ENCODE measurements around the gene ZBTB24. TPM values are rescaled to one million over a fixed set of nuclear protein-coding genes. Genes with fewer than 3 reads are reported as not detected.

The ZBTB24 gene
- total RNA-seq, 2 experiments from 2014 or later, result 17.8 to 18.5 TPM

- ChIA-PET POLR2A (no interaction called here), CTCF (interaction anchor here (0.6 kb wide), 1 partner anchor 17 kb away, joined by 4 read pairs; no protein-coding TSS in a partner anchor)
Measured at GRCh38 chr6:109503327-109504224, 20.6 kb upstream of the ZBTB24 start.

DNA sequence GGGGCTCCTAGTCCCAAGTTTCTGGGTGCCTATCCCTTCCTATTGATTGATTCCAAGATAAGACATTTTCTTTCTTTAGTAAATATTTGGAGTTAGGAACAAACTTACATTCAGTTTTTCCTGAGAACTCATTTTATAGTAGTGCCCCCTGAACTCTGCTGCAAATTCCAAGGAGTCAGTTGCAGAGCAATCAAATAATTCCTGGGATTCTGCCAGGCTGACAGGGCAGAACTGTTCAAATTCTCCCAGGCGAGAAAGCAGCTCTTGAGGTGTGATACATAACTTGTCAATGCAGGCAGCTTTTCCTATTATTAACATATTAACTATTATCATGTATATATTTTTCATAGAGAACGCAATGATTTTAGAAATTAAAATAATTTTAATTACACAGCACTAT is 15.9 kb upstream of the ZBTB24 start:
- POLR2A ChIA-PET, result no interaction called here
- CTCF ChIA-PET, result no interaction called here

GRCh38 chr6:109498052-109498451 is 15.0 kb upstream of the ZBTB24 start:
- ChIA-PET POLR2A (no interaction called here), CTCF (no interaction called here)

- POLR2A ChIA-PET, result no interaction called here
- CTCF ChIA-PET, result no interaction called here
Measured at GRCh38 chr6:109496036-109496772, 13.2 kb upstream of the ZBTB24 start.

GRCh38 chr6:109493865-109494264 is 10.8 kb upstream of the ZBTB24 start:
- ChIA-PET CTCF (no interaction called here), POLR2A (no interaction called here)

GRCh38 chr6:109491207-109491938 is 8.4 kb upstream of the ZBTB24 start:
- CTCF ChIA-PET, result interaction anchor here (0.7 to 0.9 kb wide), 2 partner anchors 547 to 563 kb away, joined by 3 to 5 read pairs; no protein-coding TSS in a partner anchor
- POLR2A ChIA-PET, result interaction anchor here (0.6 to 1.1 kb wide), 4 partner anchors 9 to 50 kb away, joined by 3 to 4 read pairs (median 4); no protein-coding TSS in a partner anchor

DNA sequence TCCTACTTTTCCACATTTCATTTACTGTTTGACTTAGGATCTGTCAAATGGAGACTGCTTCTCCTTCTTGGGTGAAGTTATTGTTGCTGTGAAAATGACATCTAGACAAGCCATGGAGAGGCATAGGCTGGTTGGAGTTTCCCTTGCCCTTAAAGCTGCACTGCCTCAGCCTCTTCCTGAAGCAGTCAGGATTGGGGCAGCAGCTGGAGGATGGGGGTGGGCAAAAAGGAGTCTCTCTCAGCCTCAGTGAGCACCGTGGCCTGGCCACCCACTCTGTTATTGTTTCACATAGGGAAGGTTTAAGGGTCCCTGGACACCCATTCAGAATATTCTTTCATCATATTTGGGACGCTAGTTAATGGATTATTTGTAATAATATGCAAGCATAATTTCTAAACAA is 7.7 kb upstream of the ZBTB24 start:
- ChIA-PET CTCF (interaction anchor here (0.7 kb wide), 1 partner anchor 564 kb away, joined by 5 read pairs; no protein-coding TSS in a partner anchor), POLR2A (interaction anchor here (0.6 to 1.0 kb wide), 2 partner anchors 37 to 49 kb away, joined by 3 to 4 read pairs; no protein-coding TSS in a partner anchor)

GRCh38 chr6:109488001-109488400 is 5.0 kb upstream of the ZBTB24 start:
- POLR2A ChIA-PET, result no interaction called here

DNA sequence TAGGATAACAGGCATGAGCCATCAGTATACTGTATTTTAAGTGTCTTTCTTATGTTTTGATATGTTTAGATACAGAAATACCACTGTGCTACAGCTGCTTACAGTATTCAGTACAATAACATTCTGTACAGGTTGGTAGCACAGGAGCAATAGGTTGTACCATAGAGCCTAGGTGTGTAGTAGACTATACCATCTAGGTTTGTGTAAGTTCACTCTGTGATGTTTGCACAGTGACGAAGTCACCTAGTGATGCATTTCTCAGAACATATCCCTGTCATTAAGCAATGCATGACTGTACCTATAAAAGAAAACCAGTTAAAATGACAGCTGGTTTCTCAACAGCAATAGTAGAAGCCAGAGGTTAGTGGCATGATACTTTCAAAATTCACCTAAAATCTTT is 3.0 kb upstream of the ZBTB24 start:
- ChIA-PET CTCF (interaction anchor here (0.7 to 1.5 kb wide), 4 partner anchors 18 to 45 kb away, joined by 3 to 6 read pairs (median 4); partner anchors contain the start of genes PPIL6 and SMPD2), POLR2A (no interaction called here)

More at GRCh38 chr6:109488001-109488400, 5.0 kb upstream of the ZBTB24 start:
- CTCF ChIA-PET, result interaction anchor here (0.6 to 0.7 kb wide), 3 partner anchors 435 to 1959 kb away, joined by 3 to 4 read pairs (median 3); no protein-coding TSS in a partner anchor

DNA sequence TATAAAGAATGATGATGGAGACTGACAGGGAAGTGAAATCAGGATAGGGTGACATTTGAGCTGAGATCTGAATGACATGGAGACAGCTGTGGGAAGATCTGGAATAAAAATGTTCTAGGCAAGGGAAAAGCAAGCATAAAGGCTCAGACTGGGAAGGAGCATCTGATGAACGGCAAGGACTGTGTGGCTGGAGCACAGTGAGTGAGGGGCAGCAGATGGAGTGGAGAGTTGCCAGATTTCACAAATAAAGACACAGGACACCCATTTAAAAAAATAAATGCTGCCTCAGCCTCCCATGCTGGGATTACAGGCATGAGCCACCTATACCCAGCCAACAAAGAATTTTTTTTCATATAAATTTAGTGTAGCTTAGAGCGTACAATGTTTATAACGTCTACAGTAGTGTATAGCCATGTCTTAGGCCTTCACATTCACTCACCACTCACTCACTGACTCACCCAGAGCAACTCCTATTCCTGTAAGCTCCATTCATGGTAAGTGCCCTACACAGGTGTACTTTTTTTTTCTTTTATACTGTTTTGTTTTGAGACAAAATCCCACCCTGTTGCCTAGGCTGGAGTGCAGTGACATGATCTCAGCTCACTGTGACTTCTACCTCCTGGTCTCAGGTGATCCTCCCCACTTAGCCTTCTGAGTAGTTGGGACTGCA is 2.4 kb upstream of the ZBTB24 start:
- ChIA-PET POLR2A (interaction anchor here (0.6 kb wide), 1 partner anchor 70 kb away, joined by 3 read pairs; no protein-coding TSS in a partner anchor), CTCF (interaction anchor here (1.1 to 1.5 kb wide), 2 partner anchors 29 to 44 kb away, joined by 3 to 4 read pairs; partner anchors contain the start of genes PPIL6 and SMPD2)

DNA sequence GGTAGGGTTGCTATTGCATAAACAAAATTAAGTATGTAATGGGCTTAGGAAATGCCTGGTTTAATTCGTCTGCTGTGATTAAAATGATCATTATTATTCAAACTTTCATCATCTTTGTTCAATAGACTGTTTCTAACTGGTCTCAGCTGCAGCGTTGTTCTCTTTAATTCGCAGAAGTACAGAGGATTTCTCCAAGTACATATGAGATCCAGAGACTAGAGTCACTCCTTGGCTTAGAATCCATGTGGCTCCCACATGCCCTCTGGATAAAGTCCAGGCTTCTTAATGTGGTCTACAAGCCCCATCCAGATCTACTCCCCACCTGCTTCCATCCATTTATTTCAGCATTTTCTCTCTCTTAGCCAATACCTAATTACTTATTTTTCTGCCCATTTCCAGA is 1.1 kb upstream of the ZBTB24 start:
- POLR2A ChIA-PET, result no interaction called here
- CTCF ChIA-PET, result no interaction called here

DNA sequence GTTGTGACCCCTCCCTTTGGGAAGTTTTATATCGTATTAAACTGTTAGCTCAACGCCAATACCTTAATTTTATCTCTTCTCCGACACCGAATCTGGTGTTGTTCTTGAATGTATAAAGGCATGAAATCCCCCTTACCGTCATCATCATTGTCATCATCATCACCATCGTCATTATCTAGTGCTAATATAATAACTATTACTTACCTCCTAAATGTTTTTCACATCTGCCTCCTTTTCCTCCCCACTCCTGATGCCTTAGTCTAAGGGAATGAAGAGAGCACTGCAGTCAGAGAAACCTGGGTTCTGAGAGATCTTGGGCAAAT is 677 bp upstream of the ZBTB24 start:
- CTCF ChIA-PET, result no interaction called here
- POLR2A ChIA-PET, result no interaction called here

GRCh38 chr6:109480993-109481480 is 2.0 kb downstream of the ZBTB24 start:
- CTCF ChIA-PET, result interaction anchor here (2.4 to 3.4 kb wide), 2 partner anchors 22 to 26 kb away, joined by 6 to 23 read pairs; partner anchors contain the start of gene MICAL1
- POLR2A ChIA-PET, result interaction anchor here (1.6 to 2.8 kb wide), 2 partner anchors 25 to 99 kb away, joined by 6 to 21 read pairs; partner anchors contain the start of genes CD164 and MICAL1

- CTCF ChIA-PET, result interaction anchor here (1.0 to 1.1 kb wide), 3 partner anchors 19 to 95 kb away, joined by 3 read pairs; partner anchors contain the start of gene MICAL1
- POLR2A ChIA-PET, result interaction anchor here (1.6 kb wide), 1 partner anchor 97 kb away, joined by 6 read pairs; the partner anchor contains the start of gene CD164
Measured at GRCh38 chr6:109478841-109479624, 4.0 kb downstream of the ZBTB24 start.

GRCh38 chr6:109478222-109478805 is 4.7 kb downstream of the ZBTB24 start:
- POLR2A ChIA-PET, result no interaction called here
- CTCF ChIA-PET, result interaction anchor here (1.0 to 1.1 kb wide), 3 partner anchors 18 to 95 kb away, joined by 3 read pairs; partner anchors contain the start of gene MICAL1

- CTCF ChIA-PET, result no interaction called here
- POLR2A ChIA-PET, result no interaction called here
Measured at GRCh38 chr6:109477725-109478124, 5.3 kb downstream of the ZBTB24 start.

GRCh38 chr6:109477184-109477583 is 5.8 kb downstream of the ZBTB24 start:
- ChIA-PET POLR2A (no interaction called here), CTCF (no interaction called here)

All from activated CD8-positive, alpha-beta memory T cell treated with anti-CD3 and anti-CD28 coated beads for 36 hours (primary cell).